Activated naive CD8-positive, alpha-beta T cell treated with anti-CD3 and anti-CD28 coated beads, Interleukin-2, amount 50 U/mL, for 16 hours (primary cell): Measurements from ENCODE around the gene DEPDC1.
A peak's percentile ranks its signal among the peaks of the same experiment; 100 is the strongest.
"Not testable (repeated sequence)": the region's sequence is repeated elsewhere in the genome, so short reads cannot be mapped to it uniquely, and the experiment has no call there.

Experiments
- DNase-seq: peaks from one replicate; pipeline ENCODE4 v3.0.0-alpha.2; 2020; ENCODE audit warnings: low read depth, low spot score

The DEPDC1 gene, protein sequence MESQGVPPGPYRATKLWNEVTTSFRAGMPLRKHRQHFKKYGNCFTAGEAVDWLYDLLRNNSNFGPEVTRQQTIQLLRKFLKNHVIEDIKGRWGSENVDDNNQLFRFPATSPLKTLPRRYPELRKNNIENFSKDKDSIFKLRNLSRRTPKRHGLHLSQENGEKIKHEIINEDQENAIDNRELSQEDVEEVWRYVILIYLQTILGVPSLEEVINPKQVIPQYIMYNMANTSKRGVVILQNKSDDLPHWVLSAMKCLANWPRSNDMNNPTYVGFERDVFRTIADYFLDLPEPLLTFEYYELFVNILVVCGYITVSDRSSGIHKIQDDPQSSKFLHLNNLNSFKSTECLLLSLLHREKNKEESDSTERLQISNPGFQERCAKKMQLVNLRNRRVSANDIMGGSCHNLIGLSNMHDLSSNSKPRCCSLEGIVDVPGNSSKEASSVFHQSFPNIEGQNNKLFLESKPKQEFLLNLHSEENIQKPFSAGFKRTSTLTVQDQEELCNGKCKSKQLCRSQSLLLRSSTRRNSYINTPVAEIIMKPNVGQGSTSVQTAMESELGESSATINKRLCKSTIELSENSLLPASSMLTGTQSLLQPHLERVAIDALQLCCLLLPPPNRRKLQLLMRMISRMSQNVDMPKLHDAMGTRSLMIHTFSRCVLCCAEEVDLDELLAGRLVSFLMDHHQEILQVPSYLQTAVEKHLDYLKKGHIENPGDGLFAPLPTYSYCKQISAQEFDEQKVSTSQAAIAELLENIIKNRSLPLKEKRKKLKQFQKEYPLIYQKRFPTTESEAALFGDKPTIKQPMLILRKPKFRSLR

DNA sequence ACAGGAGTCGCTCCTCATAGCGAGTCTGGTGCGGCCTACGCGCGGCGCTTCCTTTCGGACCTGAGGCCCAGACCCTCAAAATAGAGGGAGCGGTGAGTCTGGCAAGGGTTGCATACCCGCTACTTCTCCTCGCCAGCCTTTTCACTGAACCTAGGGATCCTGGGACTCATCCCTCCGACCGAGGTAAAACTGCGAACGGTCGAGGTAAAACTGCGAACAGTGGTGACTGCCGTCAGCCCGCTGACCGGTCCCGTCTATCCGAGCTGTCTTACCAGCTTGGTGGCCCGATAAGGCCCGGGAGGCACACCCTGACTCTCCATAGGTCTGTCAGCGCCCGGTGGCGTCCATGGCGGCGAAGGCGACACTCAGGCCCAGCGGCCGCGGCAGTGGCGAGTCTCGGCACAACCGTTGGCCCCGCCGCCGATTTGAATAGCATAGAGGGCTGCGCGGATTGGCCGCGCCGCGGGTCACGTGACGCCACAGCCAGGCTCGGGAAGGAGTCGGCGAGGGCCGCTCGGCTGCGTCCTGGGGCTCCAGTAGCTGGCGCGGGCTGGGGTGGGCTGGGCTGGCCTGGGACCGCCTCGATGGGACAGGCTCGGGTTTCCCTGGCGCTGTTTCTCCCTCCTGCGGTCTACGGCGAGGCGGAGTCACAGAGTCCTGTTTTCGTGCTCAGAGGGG is at the start of gene DEPDC1:
DEPDC1 (minus strand) TSS at position 403 of the 678 bp plus-strand sequence; CDS start at position 320, 83 bp downstream.
- peak; percentile 24 for DNase-seq

DNA sequence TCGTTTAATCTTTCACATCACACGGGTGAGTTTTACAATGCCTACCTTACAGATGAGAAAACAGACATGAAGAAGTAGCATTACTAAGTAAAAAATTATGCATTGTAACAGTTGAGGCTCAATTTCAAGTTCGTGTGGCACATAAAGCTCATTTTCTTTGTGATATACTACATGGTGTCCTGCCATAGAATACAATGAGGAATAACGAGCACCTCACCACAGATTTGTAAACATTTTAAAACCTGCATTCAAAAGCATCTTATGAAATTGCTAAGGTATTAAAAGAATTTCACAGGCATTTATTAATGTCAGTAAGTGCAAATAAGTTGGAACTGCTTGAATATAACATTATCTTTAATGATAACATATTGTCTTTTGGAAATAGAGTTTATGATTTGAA is 47.8 kb upstream of the DEPDC1 start:
- no peak for DNase-seq

DNA sequence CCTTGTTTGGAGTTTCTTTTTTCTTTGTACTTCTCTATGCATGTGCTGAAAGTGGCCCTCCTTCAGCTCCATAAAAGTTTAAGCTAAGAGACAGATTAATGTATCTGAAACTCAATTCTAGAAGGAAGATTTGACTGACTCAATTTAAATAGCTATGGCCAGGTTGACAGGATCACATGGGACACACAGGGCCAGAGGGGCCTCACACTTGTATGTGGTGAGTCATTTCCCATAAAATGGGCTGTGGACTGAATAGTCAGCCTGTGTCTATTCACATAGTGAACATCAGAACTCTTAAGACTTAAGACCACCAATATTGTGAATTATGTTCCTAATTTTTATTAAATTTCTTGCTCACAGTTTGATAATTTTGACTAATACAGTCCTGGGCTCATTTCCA is 45.7 kb upstream of the DEPDC1 start:
- no peak for DNase-seq

DNA sequence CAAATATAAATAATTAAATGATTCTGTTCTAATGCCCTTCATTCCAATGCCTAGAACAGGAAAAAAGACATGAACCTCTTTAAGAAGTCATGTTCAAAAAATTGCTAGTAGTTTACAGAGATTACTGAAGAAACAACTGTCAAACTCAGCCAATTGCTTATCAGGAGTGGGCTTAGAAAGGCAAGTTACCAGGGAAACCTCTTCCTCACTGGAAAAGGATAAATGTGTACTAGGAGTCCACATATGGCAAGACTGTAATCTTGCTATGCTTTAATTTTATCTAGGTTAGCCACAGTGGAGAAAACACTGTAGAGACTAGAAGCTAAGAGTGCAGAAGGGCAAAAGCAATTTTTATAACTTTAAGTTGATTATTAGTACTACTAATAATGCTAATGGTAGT is 42.1 kb upstream of the DEPDC1 start:
- no peak for DNase-seq

DNA sequence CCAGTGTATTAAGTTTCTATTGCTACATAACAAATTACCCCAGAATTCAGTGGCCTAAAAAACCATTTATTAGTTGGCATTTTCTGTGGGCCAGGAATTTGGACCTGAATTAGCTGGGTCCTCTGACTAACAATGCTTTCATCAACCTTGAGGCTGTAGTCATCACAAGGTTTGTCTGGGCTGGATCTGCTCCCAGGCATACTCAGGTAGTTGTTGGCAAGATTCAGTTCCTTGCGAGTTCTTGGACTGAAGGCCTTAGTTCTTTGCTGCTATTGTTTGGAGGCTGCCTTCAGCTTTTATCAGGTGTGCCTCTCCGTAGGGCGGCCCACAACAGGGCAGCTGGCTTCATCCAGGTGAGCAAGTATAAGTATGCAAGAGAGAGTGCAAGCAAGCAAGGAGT is 31.4 kb upstream of the DEPDC1 start:
- DNase-seq = no peak

DNA sequence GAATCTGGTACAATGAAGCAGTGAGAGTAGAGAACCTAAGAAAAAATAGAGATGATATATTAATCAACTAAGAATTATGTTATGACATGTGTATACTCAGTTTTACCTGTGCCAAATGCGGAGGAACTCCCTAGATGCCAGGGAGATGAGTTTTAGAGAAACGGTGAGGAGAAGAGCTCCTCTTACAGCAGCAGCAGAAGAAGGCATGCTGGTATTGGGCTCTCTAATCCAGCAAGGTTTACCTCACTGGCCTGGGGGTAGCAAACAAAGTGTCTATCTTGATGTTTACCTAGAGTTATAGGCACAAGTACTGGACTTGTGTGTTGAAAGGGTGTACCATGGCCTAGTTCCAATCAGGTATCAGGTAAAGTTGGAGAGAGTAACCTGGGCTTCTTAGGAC is 28.9 kb upstream of the DEPDC1 start:
- no peak for DNase-seq

DNA sequence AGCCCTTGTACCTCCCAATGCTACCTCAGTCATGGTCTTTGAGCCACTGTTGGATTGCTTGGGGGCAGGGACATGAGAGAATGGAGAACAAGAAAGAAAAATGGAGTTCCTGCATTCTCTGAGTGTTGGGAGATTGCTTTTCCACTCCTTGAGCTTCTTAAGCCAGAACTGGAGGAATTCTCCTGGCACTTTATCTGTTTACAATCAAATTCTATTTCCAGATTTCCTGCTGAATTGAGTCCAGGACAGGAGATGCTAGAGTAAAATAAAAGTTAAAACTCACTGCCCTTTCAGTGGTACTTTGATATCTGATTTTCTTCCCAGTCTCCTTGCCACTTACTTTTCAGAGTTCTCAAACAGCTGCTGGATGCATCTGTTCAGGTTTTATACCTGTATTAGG is 24.4 kb upstream of the DEPDC1 start:
- DNase-seq = no peak

DNA sequence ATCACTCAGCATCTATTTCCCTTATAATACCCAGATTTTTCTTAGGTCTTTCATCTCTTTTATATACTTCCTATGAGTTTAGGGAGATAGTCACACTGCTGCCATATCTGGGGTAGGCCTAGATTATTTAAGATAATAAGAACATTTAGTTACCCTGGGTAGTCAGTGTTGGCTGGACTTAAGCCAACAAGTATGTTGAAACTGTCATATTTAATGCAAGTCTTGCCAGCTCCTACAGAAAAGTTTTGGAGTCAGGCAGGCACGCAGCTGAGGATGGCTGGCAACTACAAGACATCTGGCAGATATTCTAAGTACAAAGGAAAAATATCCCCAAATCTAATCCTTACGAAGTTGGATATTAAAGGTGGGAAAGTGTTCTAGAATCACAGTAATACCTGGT is 19.2 kb upstream of the DEPDC1 start:
- DNase-seq = no peak

DNA sequence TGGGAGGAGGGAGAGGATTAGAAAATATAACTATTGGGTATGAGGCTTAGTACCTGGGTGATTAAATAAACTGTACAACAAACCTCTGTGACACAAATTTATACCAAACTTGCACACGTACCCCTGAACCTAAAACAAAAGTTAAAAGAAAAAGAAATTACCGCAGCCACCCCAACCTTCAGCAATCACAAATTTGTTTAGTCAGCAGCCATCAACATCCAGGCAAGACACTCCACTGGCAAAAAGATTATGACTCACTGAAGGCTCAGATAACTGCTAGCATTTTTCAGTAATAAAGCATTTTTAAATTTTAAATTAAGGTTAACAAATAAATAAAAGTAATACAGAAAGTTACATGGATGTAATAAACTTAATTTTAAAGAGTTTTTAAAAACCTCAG is 14.4 kb upstream of the DEPDC1 start:
- DNase-seq = no peak

DNA sequence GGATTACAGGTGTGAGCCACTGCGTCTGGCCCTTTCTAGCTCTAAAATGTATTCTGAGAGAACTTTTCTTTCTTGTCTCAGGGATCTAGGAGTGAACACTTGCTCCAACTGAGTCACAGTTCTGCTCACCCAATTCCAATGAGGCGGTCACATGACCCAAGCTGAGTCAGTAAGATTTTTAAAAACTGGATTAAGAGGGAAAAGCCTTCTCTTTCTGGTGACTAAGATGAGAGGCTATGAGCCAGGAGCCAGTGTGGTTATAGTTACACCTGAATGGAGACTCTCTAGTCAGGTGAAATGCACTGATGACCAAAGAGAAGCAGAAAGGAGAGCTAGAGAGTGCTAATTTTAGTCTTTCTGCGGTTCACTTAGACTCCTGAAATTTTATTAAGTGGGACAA is 9.5 kb upstream of the DEPDC1 start:
- no peak for DNase-seq

DNA sequence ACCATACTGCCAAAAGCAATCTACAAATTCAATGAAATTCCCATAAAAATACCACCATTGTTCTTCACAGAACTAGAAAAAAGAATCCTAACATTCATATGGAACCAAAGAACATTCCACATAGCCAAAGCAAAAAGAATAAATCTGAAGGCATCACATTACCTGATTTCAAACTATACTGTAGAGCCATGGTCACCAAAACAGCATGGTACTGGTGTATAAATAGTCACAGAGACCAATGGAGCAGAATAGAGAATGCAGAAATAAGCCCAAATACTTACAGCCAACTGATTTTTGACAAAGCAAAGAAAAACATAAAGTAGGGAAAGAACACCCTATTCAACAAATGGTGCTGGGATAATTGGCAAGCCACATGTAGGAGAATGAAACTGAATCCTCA is 6.2 kb upstream of the DEPDC1 start:
- no peak for DNase-seq

DNA sequence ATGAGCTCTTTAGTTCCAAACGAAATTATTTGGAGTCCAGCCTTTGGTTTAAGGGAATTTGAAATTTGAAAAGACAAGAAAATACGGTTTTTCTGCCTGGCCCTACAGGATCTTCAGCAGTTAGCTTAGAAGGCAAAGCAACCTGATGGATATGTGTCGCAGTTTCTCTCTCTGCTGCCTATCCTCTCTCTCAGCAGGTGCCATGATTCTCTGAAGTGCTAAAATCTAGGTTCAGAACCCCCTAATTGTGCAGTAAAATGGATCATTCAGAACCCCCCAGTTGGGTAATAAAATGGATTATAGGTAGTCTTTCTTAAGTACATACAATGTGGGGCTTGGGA is 446 bp upstream of the DEPDC1 start:
- DNase-seq = no peak

DNA sequence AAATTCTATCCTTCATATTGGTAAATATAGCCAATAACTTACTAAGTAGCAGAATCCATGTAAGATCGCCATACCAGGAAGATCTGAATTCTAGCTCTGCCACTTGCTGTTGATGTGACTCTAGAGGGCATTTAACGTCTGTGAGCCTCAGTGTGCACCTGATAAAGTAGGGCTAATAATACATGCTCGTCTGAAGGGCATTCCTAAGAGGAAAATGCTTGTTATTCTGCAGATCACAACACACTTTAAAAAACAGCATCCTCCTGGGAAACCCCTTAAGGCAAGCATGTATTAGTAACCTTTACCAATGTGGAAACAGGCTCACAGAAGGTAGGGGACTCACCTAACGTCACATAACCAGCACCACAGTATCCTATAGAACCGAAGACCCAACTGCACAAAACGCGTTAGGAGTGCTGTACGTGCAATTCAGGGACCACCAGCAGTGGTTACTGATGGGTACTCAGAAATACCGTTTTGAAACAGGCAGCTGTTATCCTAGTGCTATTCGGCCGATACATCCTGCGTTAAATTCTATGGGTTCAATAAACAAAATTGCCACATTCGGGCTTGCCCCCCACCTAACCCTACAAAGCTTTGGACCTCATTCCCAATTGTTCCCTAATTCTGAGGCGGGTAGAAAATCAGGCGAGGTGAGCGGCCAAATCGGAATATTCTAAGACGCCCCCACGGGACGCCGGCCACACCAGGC is 758 bp downstream of the DEPDC1 start:
- no peak for DNase-seq

DNA sequence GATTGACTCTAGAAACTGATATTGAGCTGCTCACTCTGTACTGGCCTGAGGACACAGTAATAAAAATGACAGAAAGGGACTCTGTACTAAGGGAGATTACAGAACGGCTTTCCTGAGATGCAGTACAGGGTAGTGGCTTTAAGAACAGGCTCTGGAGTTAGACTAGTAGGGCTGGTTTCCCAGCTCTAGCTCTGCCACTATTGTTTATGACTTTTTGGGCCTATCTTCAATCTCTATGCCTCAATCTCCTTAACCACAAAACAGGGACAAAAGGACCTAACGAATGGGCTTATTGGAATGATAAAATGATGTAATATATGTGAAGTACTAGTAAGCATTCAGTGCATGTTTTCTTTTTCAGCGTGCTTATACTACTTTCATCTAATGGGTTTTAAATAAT is 1.4 kb downstream of the DEPDC1 start:
- no peak for DNase-seq

DNA sequence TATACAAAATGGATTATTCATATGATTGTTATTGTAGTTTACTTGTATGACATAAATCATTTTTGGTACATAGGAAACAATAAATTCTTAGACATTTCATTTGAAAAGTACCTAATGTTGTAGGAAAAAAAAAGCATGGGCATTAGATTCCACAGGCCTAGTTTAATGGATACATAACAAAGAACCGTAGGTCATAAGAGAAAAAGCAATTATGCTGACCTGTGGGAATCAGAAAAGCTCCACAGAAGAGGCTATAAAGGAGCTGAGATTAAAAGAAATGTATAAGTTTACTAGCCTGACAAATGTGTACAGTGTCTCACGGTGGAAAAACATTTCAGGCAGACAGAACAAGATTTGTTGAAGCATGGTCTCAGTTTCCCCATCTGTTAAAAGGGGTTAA is 3.7 kb downstream of the DEPDC1 start:
- DNase-seq = no peak

DNA sequence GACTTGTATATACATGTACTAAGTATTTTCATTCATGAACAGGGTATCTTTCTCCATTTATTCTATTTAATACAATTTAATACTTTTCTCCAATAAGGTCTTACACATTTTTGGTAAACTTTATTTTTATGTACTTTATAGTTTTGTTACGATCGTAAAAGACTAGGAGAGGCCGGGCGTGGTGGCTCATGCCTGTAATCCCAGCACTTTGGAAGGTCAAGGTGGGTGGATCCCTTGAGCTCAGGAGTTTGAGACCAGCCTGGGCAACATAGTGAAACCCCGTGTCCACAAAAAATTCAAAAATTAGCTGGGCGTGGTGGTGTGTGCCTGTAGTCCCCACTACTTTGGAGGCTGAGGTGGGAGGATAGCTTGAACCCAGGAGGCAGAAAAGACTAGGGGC is 4.6 kb downstream of the DEPDC1 start:
- DNase-seq = not testable (repeated sequence)

DNA sequence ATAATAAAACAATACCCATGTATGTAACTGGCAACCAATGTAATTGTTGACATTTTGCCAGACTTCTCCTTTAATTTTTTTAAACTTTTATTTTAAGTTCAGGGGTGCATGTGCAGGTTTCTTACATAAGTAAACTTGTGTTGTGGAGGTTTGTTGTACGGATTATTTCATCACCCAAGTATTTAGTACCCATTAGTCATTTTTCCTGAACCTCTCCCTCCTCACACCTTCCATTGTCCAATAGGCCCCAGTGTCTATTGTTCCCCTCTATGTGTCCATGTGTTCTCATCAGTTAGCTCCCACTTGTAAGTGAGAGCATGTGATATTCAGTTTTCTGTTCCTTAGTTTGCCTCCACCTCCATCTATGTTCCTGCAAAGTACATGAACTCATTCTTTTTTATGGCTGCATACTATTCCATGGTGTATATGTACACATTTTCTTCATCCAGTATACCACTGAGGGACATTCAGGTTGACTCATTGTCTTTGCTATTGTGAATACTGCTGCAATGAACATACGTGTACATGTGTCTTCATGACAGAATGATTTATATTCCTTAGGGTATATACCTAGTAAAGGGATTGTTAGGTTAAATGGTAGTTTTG is 6.7 kb downstream of the DEPDC1 start:
- no peak for DNase-seq

DNA sequence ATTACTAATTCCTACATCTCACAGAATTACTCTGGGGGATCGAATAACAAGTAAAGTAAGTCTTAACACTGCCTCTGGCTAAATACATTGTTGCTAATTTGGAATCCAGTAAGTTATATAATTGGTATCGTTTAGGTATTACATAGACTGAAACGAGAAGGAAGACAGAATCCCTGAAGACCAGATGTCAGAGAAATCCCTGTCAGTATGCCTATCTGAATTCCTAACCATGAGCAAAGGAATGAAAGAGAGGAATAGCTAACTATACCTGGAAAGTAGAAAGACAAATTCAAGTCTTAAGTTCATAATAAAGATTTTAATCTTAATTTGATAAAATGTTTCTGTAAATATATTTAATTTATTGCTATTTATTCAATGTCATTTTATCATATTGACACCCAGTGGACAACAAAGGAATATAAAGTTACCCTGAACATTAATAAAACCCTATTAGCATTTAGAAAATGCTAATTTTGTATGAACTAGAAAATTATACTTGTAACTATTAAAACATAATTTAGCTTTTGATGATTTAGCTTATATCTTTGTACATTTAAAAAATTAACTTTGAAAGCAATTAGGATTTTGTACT is 11.4 kb downstream of the DEPDC1 start:
- DNase-seq = no peak

DNA sequence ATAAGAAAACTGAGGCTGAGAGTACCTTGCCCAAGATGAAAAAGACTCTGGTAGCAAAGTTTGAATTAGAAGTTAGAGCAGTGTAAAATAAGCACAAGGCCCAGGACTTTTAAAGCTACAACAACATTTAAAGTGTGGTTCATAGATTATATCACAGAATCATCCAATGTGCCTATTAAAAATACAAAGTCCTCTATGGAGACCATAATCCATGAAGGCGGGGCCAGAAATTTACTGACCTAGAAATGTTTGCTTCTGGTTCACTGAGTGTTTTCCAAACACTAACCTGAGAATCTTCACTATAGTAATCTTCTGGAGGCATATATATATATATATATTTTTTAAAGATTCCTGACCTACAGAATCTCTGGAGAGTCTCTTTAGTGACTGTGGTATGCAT is 12.3 kb downstream of the DEPDC1 start:
- DNase-seq = no peak

DNA sequence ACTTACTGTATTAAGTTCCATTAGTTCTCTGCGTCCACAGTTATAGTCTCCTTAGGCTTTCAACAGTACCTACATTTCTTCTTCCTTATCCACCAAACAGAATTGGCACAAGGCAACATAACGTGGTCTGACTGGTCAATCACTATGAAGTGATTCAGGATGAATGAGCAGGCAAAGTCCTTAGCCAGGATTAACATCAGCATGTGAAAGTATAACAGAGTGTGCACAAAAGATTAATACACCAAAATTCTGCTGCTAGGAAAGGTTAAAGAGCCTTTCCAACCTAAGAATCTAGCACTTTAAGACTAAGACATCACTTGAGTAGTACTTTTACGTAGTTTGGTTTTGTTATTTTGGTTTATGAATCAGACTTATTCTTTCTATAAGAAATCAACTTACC is 15.8 kb downstream of the DEPDC1 start:
- DNase-seq = no peak

DNA sequence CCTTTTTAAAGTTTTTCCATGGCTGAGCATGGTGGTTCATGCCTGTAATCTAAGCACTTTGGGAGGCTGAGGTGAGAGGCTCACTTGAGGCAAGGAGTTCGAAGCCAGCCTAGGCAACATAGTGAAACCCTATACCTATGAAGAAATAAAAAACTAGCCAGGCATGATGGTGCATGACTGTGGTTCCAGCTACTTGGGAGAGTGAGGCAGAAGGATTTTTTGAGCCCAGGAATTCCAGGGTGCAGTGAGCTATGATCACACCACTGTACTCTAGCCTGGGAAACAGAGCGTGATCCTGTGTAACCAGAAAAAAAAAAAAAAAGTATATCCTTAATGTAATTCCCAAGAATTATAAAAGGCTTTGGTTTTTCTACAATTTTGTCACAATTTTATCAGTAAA is 17.4 kb downstream of the DEPDC1 start:
- DNase-seq = no peak
